ENCODE measurements around the gene RNF138. TPM values are rescaled to one million over a fixed set of nuclear protein-coding genes. Genes with fewer than 3 reads are reported as not detected.

Gene RNF138
- total and polyA plus RNA-seq, 2 of the 8 experiments (the other 6 are each of a cell fraction or from before 2014, with no cell fraction given) = 29.2 to 109 TPM

DNA sequence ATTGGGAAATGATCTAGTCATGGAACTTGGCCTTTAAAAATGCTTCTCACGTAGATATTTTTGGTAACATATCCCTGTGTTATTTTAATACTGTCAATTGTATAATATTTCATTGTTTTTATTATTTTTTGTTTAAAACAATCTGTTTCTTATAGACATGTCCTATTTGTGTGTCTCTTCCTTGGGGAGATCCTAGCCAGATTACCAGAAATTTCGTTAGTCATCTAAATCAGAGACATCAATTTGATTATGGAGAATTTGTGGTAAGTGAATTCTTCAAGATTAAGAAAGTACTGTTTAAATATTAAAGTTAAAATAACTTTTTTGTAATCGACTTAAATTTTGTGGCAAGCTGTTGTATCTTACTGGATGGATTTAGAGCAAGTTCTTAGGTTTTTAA is 34.9 kb downstream of the RNF138 start (continued):
- TF ChIP-seq CHD7 (IDR thresholded peaks at IDR 0.05; ENCODE audit: insufficient replicate concordance, low read length) = no peak
- TF ChIP-seq SIRT6 (IDR thresholded peaks at IDR 0.05; ENCODE audit: low read length) = no peak
- TF ChIP-seq, protein P1, sequence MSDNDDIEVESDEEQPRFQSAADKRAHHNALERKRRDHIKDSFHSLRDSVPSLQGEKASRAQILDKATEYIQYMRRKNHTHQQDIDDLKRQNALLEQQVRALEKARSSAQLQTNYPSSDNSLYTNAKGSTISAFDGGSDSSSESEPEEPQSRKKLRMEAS (IDR thresholded peaks at IDR 0.05) = no peak
- no peak for TF ChIP-seq SAP30 (IDR thresholded peaks at IDR 0.05; ENCODE audit: insufficient read depth, insufficient replicate concordance, low read length)
- no peak for TF ChIP-seq RNF2 (IDR thresholded peaks at IDR 0.05; ENCODE audit: borderline replicate concordance, low read depth, low read length, missing control alignments, poor library complexity, severe bottlenecking)
